ENCODE results near the gene FLVCR2. TPM values are rescaled to one million over a fixed set of nuclear protein-coding genes. Genes with fewer than 3 reads are reported as not detected.

Gene FLVCR2
- polyA plus RNA-seq, 1 experiment, result 0.70 TPM

GRCh38 chr14:75547552-75548250 is 30.7 kb upstream of the FLVCR2 start:
- H3K36me3 ChIP-seq (ENCODE audit: control insufficient read depth, insufficient read depth, low read length), result no peaks in the 10 kb centered on the region
- TF ChIP-seq CTCF (IDR thresholded peaks at IDR 0.05; ENCODE audit: insufficient read depth, low read depth, low read length), result no peak
- ChIA-PET POLR2A (no interaction called here), CTCF (interaction anchor here (1.0 to 1.7 kb wide), 4 partner anchors 9 to 30 kb away, joined by 3 to 9 read pairs (median 3); no protein-coding TSS in a partner anchor)
- DNase-seq (ENCODE audit: low read depth), result no peak
- H3K4me3 ChIP-seq (ENCODE audit: low read depth, low read length), result no peak overlapping the region
- H3K27me3 ChIP-seq (ENCODE audit: control insufficient read depth, insufficient read depth, low read length), result peaks cover 3% of the 10 kb centered on the region

- CTCF ChIA-PET, result interaction anchor here (1.0 to 2.4 kb wide), 5 partner anchors 10 to 241 kb away, joined by 3 to 9 read pairs (median 3); no protein-coding TSS in a partner anchor
- no peaks in the 10 kb centered on the region for H3K36me3 ChIP-seq (ENCODE audit: control insufficient read depth, insufficient read depth, low read length)
- DNase-seq (ENCODE audit: low read depth), result no peak
- POLR2A ChIA-PET, result no interaction called here
- H3K4me3 ChIP-seq (ENCODE audit: low read depth, low read length), result no peak overlapping the region
- no peak for TF ChIP-seq CTCF (IDR thresholded peaks at IDR 0.05; ENCODE audit: insufficient read depth, low read depth, low read length)
- H3K27me3 ChIP-seq (ENCODE audit: control insufficient read depth, insufficient read depth, low read length), result peaks cover 3% of the 10 kb centered on the region
Measured at GRCh38 chr14:75548544-75548943, 29.9 kb upstream of the FLVCR2 start.

- H3K27me3 ChIP-seq (ENCODE audit: control insufficient read depth, insufficient read depth, low read length), result peaks cover 3% of the 10 kb centered on the region
- no peak for DNase-seq (ENCODE audit: low read depth)
- ChIA-PET POLR2A (no interaction called here), CTCF (interaction anchor here (1.2 to 2.4 kb wide), 3 partner anchors 13 to 242 kb away, joined by 3 to 9 read pairs (median 7); no protein-coding TSS in a partner anchor)
- TF ChIP-seq CTCF (IDR thresholded peaks at IDR 0.05; ENCODE audit: insufficient read depth, low read depth, low read length), result no peak
- H3K36me3 ChIP-seq (ENCODE audit: control insufficient read depth, insufficient read depth, low read length), result no peaks in the 10 kb centered on the region
- H3K4me3 ChIP-seq (ENCODE audit: low read depth, low read length), result no peak overlapping the region
Measured at GRCh38 chr14:75549169-75549568, 29.3 kb upstream of the FLVCR2 start.

GRCh38 chr14:75551021-75551420 is 27.4 kb upstream of the FLVCR2 start:
- no peak for TF ChIP-seq CTCF (IDR thresholded peaks at IDR 0.05; ENCODE audit: insufficient read depth, low read depth, low read length)
- no peak for DNase-seq (ENCODE audit: low read depth)
- peaks cover 3% of the 10 kb centered on the region for H3K27me3 ChIP-seq (ENCODE audit: control insufficient read depth, insufficient read depth, low read length)
- no peaks in the 10 kb centered on the region for H3K36me3 ChIP-seq (ENCODE audit: control insufficient read depth, insufficient read depth, low read length)
- ChIA-PET CTCF (interaction anchor here (2.0 kb wide), 1 partner anchor 10 kb away, joined by 12 read pairs; no protein-coding TSS in a partner anchor), POLR2A (no interaction called here)
- H3K4me3 ChIP-seq (ENCODE audit: low read depth, low read length), result no peak overlapping the region

- Histone ChIP-seq H3K4me3 (ENCODE audit: low read depth, low read length) (no peak overlapping the region), H3K36me3 (ENCODE audit: control insufficient read depth, insufficient read depth, low read length) (no peaks in the 10 kb centered on the region), H3K27me3 (ENCODE audit: control insufficient read depth, insufficient read depth, low read length) (no peaks in the 10 kb centered on the region; the same call in 1 of the 2 replicates)
- ChIA-PET CTCF (interaction anchor here (0.9 to 2.0 kb wide), 3 partner anchors 8 to 17 kb away, joined by 3 to 12 read pairs (median 3); no protein-coding TSS in a partner anchor), POLR2A (no interaction called here)
- DNase-seq (ENCODE audit: low read depth), result no peak
- TF ChIP-seq CTCF (IDR thresholded peaks at IDR 0.05; ENCODE audit: insufficient read depth, low read depth, low read length), result no peak
Measured at GRCh38 chr14:75553157-75553556, 25.3 kb upstream of the FLVCR2 start.
